Erythroblast (primary cell): ENCODE measurements around the gene RAD51B.

Experiments
- GATA1 ChIP-seq: IDR thresholded peaks from 2 replicates; pipeline ENCODE4 v1.6.1; 2011; ENCODE audit warnings: low read depth, mild to moderate bottlenecking, control low read depth, low read length, moderate library complexity
- POLR2A ChIP-seq: IDR thresholded peaks from 2 replicates; pipeline ENCODE4 v1.6.1; 2011; ENCODE audit warnings: mild to moderate bottlenecking, low read length

- TF ChIP-seq POLR2A, result no peak
- TF ChIP-seq GATA1, result no peak
These were observed 543.9 kb downstream of the RAD51B start for GRCh38 chr14:68363466-68363842.
